ENCODE measurements around the gene CMIP.

The CMIP gene

GRCh38 chr16:81586417-81586816, 141.8 kb downstream of the CMIP start:
- Histone ChIP-seq H4K20me1 (peaks cover 99 to 100% (median 100%) of the 10 kb centered on the region in 11 experiments), H3K36me3 (peaks cover 39 to 98% (median 75%) of the 10 kb centered on the region in 11 experiments), H3K9ac (no peak overlapping the region), H3K9me3 (replicated peaks in 1 of 11) (no peaks in the 10 kb centered on the region), H3K4me3 (no peak overlapping the region), H3K4me2 (no peak overlapping the region), H3K27me3 (no peaks in the 10 kb centered on the region), H3K27ac (no peak overlapping the region), H3K4me1 (peaks cover 0 to 25% (median 14%) of the 10 kb centered on the region in 10 experiments; a peak in 9 of 20 replicates)
- TF ChIP-seq Cebpa-rat (IDR thresholded peaks at IDR 0.05), result no peak

DNA sequence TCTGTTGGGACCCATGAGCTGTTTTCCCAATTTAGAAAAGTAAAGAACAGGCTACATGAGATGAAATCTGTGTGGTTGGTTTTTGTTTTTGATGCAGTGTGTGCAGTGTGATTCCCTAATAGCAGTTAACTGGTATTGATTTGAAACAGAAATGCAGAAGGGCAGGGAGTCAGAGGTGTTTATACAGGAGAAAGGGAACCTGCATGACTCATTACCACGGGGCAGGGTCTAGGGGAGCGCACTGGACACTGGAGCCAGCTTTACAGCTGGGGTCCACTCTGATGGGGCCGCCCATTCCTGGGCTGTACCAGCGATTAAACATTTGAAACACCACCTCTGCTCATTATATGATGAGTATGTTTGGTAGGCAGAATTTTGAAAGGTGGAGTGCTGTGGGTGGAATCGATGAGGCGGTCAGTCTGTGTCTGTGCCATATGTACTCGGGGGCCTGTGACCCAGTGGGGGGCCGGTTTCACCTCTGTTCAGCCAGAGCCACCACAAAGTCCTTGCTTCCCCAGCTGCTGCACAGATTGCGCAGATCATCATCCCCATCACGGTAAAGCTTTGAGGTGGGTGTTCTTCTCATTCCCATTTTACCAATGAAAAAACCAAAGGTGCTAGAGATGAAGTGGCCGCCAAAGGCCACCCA, 142.5 kb downstream of the CMIP start:
- Histone ChIP-seq H3K27me3 (no peaks in the 10 kb centered on the region), H3K36me3 (peaks cover 39 to 98% (median 69%) of the 10 kb centered on the region in 11 experiments), H3K9me3 (replicated peaks in 1 of 11) (no peaks in the 10 kb centered on the region), H4K20me1 (peaks cover 99 to 100% (median 100%) of the 10 kb centered on the region in 11 experiments), H3K27ac (no peak overlapping the region), H3K4me2 (no peak overlapping the region), H3K4me3 (no peak overlapping the region), H3K9ac (no peak overlapping the region; a peak in 1 of 22 replicates), H3K4me1 (peaks cover 0 to 24% (median 14%) of the 10 kb centered on the region in 10 experiments; a peak in 9 of 20 replicates)
- no peak for TF ChIP-seq Cebpa-rat (IDR thresholded peaks at IDR 0.05)

GRCh38 chr16:81587626-81588160, 143.1 kb downstream of the CMIP start:
- no peak overlapping the region for H3K4me3 ChIP-seq
- no peak overlapping the region for H3K27ac ChIP-seq
- H4K20me1 ChIP-seq, result peaks cover 99 to 100% (median 100%) of the 10 kb centered on the region in 11 experiments
- no peak overlapping the region for H3K4me2 ChIP-seq
- no peak for TF ChIP-seq Cebpa-rat (IDR thresholded peaks at IDR 0.05)
- H3K27me3 ChIP-seq, result no peaks in the 10 kb centered on the region
- H3K36me3 ChIP-seq, result peaks cover 39 to 98% (median 68%) of the 10 kb centered on the region in 11 experiments
- H3K9ac ChIP-seq, result no peak overlapping the region; a peak in 1 of 22 replicates
- H3K9me3 ChIP-seq (replicated peaks in 1 of 11), result no peaks in the 10 kb centered on the region
- H3K4me1 ChIP-seq, result peaks cover 0 to 18% (median 13%) of the 10 kb centered on the region in 10 experiments; a peak in 9 of 20 replicates

GRCh38 chr16:81588326-81589081, 143.9 kb downstream of the CMIP start:
- Histone ChIP-seq H3K9me3 (replicated peaks in 1 of 11) (no peaks in the 10 kb centered on the region), H3K27me3 (no peaks in the 10 kb centered on the region), H4K20me1 (peaks cover 99 to 100% (median 100%) of the 10 kb centered on the region in 11 experiments), H3K27ac (no peak overlapping the region), H3K4me3 (no peak overlapping the region), H3K9ac (no peak overlapping the region), H3K36me3 (peaks cover 36 to 98% (median 70%) of the 10 kb centered on the region in 11 experiments), H3K4me1 (peaks cover 0 to 14% (median 5%) of the 10 kb centered on the region in 10 experiments; a peak in 6 of 20 replicates), H3K4me2 (no peak overlapping the region)
- TF ChIP-seq Cebpa-rat (IDR thresholded peaks at IDR 0.05), result no peak

- TF ChIP-seq Cebpa-rat (IDR thresholded peaks at IDR 0.05), result no peak
- Histone ChIP-seq H3K9me3 (replicated peaks in 1 of 11) (no peaks in the 10 kb centered on the region), H3K27me3 (no peaks in the 10 kb centered on the region)
Observed at GRCh38 chr16:81589975-81590650, 145.5 kb downstream of the CMIP start.

DNA sequence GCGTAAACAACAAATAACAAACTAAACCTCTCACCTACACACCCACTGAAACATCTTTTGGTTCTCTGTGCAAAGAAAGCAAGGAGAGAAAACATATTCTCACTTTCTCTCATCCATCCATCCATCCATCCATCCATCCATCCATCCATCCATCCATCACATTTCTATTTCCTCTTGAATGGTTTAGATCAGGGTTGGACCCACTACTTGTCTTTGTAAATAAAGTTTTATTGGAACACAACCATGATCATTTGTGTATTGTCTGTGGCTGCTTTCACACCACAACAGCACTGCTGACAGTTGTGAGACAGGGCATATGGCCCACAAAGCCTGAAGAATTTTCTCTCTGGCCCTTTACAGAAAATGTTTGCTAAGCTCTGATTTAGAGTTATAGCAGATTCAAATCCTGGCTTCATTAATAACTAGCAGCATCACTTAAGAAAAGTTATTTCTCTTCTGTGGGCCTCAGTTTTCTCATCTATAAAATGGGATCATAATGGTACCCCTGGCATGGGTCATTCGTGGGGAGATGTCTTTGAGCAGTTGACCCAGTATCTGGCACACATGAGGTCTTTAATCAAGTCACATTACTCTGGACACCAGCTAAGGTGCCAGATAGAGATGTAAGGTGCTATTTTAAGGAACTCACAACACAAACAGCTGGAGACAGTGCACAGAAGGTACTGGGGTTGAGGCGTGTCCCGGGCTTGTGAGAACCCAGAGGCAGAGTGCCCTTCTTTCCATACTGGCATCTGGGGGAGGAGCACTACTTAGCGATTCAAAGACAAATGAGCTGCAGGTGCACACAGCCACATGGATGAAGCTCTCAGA, 146.3 kb downstream of the CMIP start:
- Histone ChIP-seq H3K9ac (no peak overlapping the region), H3K4me3 (no peak overlapping the region), H3K27ac (no peak overlapping the region), H3K27me3 (no peaks in the 10 kb centered on the region), H3K4me1 (peaks cover 0 to 10% (median 0%) of the 10 kb centered on the region in 10 experiments; a peak in 1 of 20 replicates), H3K4me2 (no peak overlapping the region), H3K9me3 (replicated peaks in 1 of 11) (no peaks in the 10 kb centered on the region), H3K36me3 (peaks cover 28 to 88% (median 52%) of the 10 kb centered on the region in 11 experiments), H4K20me1 (peaks cover 90 to 99% (median 98%) of the 10 kb centered on the region in 11 experiments)
- no peak for TF ChIP-seq Cebpa-rat (IDR thresholded peaks at IDR 0.05)

More at GRCh38 chr16:81589975-81590650, 145.5 kb downstream of the CMIP start:
- peaks cover 0 to 10% (median 0%) of the 10 kb centered on the region in 10 experiments; a peak in 1 of 20 replicates for H3K4me1 ChIP-seq
- H3K9ac ChIP-seq, result no peak overlapping the region; a peak in 1 of 22 replicates
- no peak overlapping the region for H3K4me2 ChIP-seq
- H3K4me3 ChIP-seq, result no peak overlapping the region
- H3K36me3 ChIP-seq, result peaks cover 24 to 87% (median 58%) of the 10 kb centered on the region in 11 experiments
- no peak overlapping the region for H3K27ac ChIP-seq
- H4K20me1 ChIP-seq, result peaks cover 94 to 99% (median 98%) of the 10 kb centered on the region in 11 experiments

DNA sequence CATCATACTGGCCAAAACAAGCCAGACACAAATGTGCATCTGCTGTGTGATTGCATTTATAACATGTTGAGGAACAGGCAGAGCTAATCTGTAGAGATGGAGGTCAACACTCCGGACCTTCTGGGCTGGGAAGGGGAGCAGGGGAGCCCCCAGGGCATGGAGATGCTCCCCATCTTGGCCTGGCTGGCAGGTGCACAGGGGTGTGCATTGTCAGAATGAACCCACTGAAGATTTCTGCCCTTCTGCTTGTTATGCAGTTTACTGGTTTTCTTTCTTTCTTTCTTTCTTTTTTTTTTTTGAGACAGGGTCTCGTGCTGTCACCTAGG, 146.9 kb downstream of the CMIP start:
- Histone ChIP-seq H3K27me3 (no peaks in the 10 kb centered on the region), H4K20me1 (peaks cover 89 to 99% (median 98%) of the 10 kb centered on the region in 11 experiments), H3K27ac (no peak overlapping the region), H3K36me3 (peaks cover 30 to 82% (median 57%) of the 10 kb centered on the region in 11 experiments), H3K4me1 (peaks cover 0 to 10% (median 2%) of the 10 kb centered on the region in 10 experiments; a peak in 9 of 20 replicates), H3K9me3 (replicated peaks in 1 of 11) (no peaks in the 10 kb centered on the region), H3K9ac (no peak overlapping the region), H3K4me3 (no peak overlapping the region), H3K4me2 (no peak overlapping the region)
- TF ChIP-seq Cebpa-rat (IDR thresholded peaks at IDR 0.05), result no peak

DNA sequence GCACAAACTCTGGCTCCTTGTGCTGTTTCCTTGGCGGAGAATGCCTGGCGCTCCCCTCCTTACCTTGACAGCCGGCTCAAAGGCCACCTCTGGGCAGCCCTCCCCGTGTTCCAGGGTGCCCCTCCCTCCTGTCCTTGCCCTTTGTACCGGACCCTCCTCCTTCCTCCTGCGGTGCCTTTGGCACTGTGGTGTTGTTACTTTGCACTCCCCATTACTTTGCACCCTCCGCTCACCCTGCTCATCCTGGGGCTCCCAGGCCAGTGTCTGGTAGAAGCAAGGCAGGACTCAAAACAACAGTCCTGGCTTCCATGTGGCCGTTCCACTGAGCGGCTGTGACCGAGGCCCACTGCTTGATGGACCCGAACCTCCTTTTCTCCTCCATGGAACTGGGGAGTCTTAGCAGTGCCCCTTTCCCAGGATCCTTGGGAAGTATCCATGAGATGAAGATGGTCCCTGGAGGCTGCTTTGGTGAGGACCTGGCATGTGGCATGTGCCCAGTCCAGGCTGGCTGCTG, 147.8 kb downstream of the CMIP start:
- Histone ChIP-seq H3K36me3 (peaks cover 32 to 74% (median 57%) of the 10 kb centered on the region in 11 experiments), H3K9ac (no peak overlapping the region), H3K27ac (no peak overlapping the region), H3K9me3 (replicated peaks in 1 of 11) (no peaks in the 10 kb centered on the region), H3K4me2 (no peak overlapping the region), H3K4me1 (peaks cover 6 to 19% (median 10%) of the 10 kb centered on the region in 10 experiments; a peak in 16 of 20 replicates), H4K20me1 (peaks cover 89 to 99% (median 98%) of the 10 kb centered on the region in 11 experiments), H3K27me3 (no peaks in the 10 kb centered on the region), H3K4me3 (no peak overlapping the region)
- no peak for TF ChIP-seq Cebpa-rat (IDR thresholded peaks at IDR 0.05)
